Lower leg skin (tissue), 4 donors: ENCODE measurements around the gene DSTN. TPM values are rescaled to one million over a fixed set of nuclear protein-coding genes. Genes with fewer than 3 reads are reported as not detected.

Source experiments
- DNase-seq, 2 donors: peaks; one replicate each; pipeline ENCODE4 v3.0.0-alpha.2; 2019; ENCODE audit warnings: low spot score in 2 of 2
- H3K4me3 ChIP-seq: fragments of 200-600 bp; sonication (generic); 2 replicates; pipeline ENCODE4 v1.5.1; 2017; ENCODE audit warnings: mild to moderate bottlenecking, low read depth; ENCODE audit not compliant: poor library complexity, severe bottlenecking
- POLR2A ChIP-seq, 2 donors: fragments of 450-650 bp; IDR thresholded peaks; one replicate each; pipeline ENCODE4 v1.6.1; 2016 to 2017; ENCODE audit warnings: antibody characterized with exemption in 2 of 2, mild to moderate bottlenecking in 1 of 2, moderate library complexity in 1 of 2
- WGBS, 2 donors: methylation state at CpG; one replicate each; pipeline ENCODE4 v1.1.5; 2018; 5-methylcytosine and 5-hydroxymethylcytosine counted together
- intact Hi-C: fragments of 100-400 bp; cut with DNase I; formaldehyde crosslinking; loops from one replicate; pipeline ENCODE4 v1.15.0; 2023; ENCODE audit warnings: low total_unique reads
- total RNA-seq, 4 donors: library from RNA; depleted of rRNA; stranded (reverse); fragments of >200 nt; gene quantifications; one replicate each; pipeline ENCODE4 v1.1.0, GENCODE V29; 2016
- TF ChIP-seq, protein P1 (sequence below), 3 donors: fragments of 450-650 bp; IDR thresholded peaks; one replicate each; pipeline ENCODE4 v1.5.1; 2016; ENCODE audit warnings: antibody characterized with exemption in 3 of 3, mild to moderate bottlenecking in 3 of 3, moderate library complexity in 2 of 3

Gene DSTN
- total RNA-seq, 4 donors from 2014 or later: 237 to 335 (median 290) TPM

DNA sequence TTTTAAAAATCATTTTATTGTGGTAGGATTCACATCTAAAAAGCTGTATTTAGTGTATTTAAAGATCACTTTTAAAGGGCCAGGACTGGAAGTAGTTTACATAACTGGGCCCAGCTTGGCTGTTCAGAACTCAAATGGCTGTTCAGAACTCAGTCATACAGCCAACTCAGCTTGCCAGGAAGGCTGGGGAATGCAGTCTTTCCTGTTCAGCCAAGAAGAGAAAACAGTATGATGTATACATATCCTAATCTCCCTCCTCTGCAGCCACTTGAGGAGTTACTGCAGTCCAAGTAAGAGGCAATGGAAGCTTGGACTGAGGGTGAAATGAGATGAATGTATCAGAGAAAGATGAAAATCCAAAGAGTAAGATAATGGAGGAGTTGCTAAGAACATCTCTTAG is 24.6 kb downstream of the DSTN start:
- peak in 1 of 2 donors; percentile 67 for DNase-seq
- intact Hi-C loops: no loop called here
- H3K4me3 ChIP-seq: no peak overlapping the region
- no peak for TF ChIP-seq POLR2A (IDR thresholded peaks at IDR 0.05)
- TF ChIP-seq, protein P1, sequence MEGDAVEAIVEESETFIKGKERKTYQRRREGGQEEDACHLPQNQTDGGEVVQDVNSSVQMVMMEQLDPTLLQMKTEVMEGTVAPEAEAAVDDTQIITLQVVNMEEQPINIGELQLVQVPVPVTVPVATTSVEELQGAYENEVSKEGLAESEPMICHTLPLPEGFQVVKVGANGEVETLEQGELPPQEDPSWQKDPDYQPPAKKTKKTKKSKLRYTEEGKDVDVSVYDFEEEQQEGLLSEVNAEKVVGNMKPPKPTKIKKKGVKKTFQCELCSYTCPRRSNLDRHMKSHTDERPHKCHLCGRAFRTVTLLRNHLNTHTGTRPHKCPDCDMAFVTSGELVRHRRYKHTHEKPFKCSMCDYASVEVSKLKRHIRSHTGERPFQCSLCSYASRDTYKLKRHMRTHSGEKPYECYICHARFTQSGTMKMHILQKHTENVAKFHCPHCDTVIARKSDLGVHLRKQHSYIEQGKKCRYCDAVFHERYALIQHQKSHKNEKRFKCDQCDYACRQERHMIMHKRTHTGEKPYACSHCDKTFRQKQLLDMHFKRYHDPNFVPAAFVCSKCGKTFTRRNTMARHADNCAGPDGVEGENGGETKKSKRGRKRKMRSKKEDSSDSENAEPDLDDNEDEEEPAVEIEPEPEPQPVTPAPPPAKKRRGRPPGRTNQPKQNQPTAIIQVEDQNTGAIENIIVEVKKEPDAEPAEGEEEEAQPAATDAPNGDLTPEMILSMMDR (IDR thresholded peaks at IDR 0.05): no peak

DNA sequence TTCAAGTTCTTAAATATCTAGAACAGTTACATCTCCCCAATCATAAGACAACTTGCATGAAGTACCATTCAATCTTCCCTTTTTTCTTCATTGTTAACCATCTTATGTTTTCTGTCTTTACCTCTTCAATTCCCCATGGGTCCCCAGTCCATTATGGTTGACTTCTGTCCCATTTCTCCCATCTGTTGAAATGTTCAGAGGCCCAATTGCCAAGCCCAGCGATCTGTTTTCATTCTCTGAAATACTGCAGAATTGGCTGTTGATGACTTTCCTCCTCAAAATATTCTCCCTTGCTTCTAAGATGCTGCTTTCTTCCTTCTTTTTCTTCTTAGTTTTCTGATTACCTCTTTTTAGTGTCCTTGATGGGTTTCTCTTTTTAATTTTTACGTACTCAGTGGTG is 26.0 kb downstream of the DSTN start:
- no peak overlapping the region for H3K4me3 ChIP-seq
- 80 to 85% methylated on average over 2 of the region's 2 CpGs for WGBS, 2 donors
- DNase-seq: no peak
- no peak for TF ChIP-seq POLR2A (IDR thresholded peaks at IDR 0.05)
- TF ChIP-seq, protein P1 (IDR thresholded peaks at IDR 0.05): no peak
- intact Hi-C loops: no loop called here

DNA sequence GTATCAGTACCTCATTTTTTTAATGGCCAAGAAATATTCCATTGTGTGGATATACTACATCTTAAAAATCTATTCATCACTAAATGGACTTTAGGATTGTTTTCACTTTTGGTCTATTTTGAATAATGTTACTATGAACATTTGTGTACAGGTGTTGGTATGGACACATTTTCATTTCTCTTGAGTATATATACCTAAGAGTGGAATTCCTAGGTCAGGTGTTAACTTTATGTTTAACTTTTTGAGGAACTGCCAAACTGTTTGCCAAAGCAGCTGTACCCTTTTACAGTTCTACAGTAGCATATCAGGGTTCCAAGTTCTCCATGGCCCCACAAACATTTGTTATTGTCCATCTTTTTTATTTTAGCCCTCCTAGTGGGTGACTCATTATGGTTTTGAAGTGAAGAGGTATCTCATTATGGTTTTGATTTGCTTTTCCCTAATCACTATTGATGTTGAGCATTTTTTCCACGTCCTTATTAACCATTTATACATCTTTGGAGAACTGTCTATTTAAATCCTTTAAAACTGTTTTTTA is 28.2 kb downstream of the DSTN start:
- no peak overlapping the region for H3K4me3 ChIP-seq
- intact Hi-C loops: no loop called here
- no peak for DNase-seq
- TF ChIP-seq, protein P1 (IDR thresholded peaks at IDR 0.05): no peak
- TF ChIP-seq POLR2A (IDR thresholded peaks at IDR 0.05): no peak
- WGBS, 2 donors: 77 to 88% methylated on average over 1 of the region's 1 CpG

DNA sequence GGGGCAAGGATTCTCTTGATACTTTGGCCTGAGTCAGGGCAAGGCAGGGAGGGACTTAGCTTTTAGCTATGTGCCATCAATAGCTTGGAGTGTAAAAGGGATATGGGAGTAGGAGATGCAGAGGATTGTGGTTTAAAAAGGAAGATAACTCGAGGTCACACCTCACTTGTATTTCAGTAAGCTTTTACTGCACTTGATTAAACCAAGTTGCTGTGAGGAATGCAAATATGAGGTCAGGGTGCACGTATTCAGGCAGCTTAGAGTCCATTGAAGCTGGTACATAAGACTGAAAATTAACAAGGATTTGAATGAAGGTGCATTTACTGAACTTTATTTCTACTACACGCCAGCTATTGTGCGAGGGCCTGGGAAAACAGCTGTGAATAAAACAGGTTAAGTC is 32.1 kb downstream of the DSTN start:
- no peak overlapping the region for H3K4me3 ChIP-seq
- TF ChIP-seq, protein P1 (IDR thresholded peaks at IDR 0.05): no peak
- TF ChIP-seq POLR2A (IDR thresholded peaks at IDR 0.05): no peak
- DNase-seq: no peak
- intact Hi-C loops: no loop called here
- WGBS, 2 donors: 80 to 91% methylated on average over 4 of the region's 4 CpGs

DNA sequence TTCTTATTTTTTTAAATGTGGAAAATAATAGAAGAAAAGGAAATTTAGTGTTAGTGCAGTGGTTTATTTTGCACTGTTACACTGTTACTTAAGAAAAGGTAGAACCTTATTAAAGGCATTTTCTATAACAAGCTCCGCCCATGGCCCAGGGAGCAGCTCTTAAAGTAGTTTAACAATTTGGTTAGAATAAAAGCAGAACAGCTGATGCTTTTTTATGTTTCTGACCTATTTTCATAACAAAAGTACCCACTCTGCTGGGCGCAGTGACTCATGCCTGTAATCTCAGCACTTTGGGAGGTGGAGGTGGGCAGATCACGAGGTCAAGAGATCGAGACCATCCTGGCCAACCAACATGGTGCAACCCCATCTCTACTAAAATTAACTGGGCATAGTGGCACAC is 32.6 kb downstream of the DSTN start:
- WGBS, 2 donors: 93 to 97% methylated on average over 4 of the region's 4 CpGs
- no peak for TF ChIP-seq POLR2A (IDR thresholded peaks at IDR 0.05)
- TF ChIP-seq, protein P1 (IDR thresholded peaks at IDR 0.05): no peak
- intact Hi-C loops: no loop called here
- no peak for DNase-seq
- H3K4me3 ChIP-seq: no peak overlapping the region

DNA sequence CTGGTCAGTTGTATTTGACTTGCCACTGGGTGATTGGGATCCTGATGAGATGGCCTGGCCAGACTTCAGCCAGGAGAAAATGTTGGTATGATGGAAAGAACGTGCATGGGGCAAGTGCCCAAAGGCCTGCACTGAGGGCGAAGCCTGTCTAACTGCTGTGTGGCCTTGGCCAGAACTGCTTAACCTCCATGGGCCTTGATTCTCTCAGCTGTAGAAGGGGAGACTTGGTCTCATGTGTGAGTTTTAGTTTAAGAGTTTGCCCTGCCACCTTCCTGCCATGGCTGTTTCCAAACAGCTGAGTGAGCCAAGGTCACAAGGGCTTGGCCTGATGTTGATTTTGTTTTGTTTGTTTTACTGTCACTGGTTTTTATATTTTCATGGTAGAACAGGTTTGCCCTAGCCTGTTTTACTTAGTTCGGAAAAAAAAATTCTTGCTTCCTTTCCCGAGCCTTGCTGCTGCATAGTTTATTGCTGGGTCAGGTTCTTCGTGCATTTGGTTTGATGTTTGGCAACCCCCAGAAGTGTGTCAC is 35.3 kb downstream of the DSTN start:
- H3K4me3 ChIP-seq: no peak overlapping the region
- intact Hi-C loops: no loop called here
- 59 to 69% methylated on average over 5 of the region's 5 CpGs for WGBS, 2 donors
- DNase-seq: no peak
- TF ChIP-seq, protein P1 (IDR thresholded peaks at IDR 0.05): no peak
- no peak for TF ChIP-seq POLR2A (IDR thresholded peaks at IDR 0.05)
